Natural killer cell (primary cell): Measurements from ENCODE around the gene CAMK1. TPM values are rescaled to one million over a fixed set of nuclear protein-coding genes. Genes with fewer than 3 reads are reported as not detected.

Source experiments
- ATAC-seq, 3 donors: fragments of 150-1000 bp in 2 of 3; fragments of 200-7000 bp in 1 of 3; cut with Tn5 transposase; 1 replicate in 1 of 3; 2 replicates in 2 of 3; pipeline ENCODE4 v1.10.0; 2021; ENCODE audit warnings: mild to moderate bottlenecking in 2 of 3, moderate library complexity in 2 of 3
- DNase-seq, 2 donors: peaks; one replicate each; pipeline versions ENCODE4 v3.0.0 to v3.0.0-alpha.2; 2013 to 2021; ENCODE audit warnings: mixed read lengths in 1 of 2
- H3K27ac ChIP-seq: one replicate; pipeline ENCODE4 v1.5.1; 2013; ENCODE audit warnings: mild to moderate bottlenecking, low read length
- H3K27me3 ChIP-seq: one replicate; pipeline ENCODE4 v1.6.1; 2013; ENCODE audit warnings: low read length; ENCODE audit not compliant: control insufficient read depth, insufficient read depth
- H3K36me3 ChIP-seq: one replicate; pipeline ENCODE4 v1.6.1; 2013; ENCODE audit warnings: low read length; ENCODE audit not compliant: control insufficient read depth, insufficient read depth
- H3K4me1 ChIP-seq: one replicate; pipeline ENCODE4 v1.6.1; 2013; ENCODE audit warnings: low read length; ENCODE audit not compliant: control insufficient read depth, insufficient read depth
- H3K4me3 ChIP-seq: one replicate; pipeline ENCODE4 v1.5.1; 2013; ENCODE audit warnings: low read length
- H3K9me3 ChIP-seq: one replicate; pipeline ENCODE4 v1.6.1; 2013; ENCODE audit warnings: low read length; ENCODE audit not compliant: control insufficient read depth, insufficient read depth
- H3K27ac Mint-ChIP-seq, 2 donors: one replicate each; pipeline ENCODE4 v1.8.0; 2022; ENCODE audit warnings: mild to moderate bottlenecking in 2 of 2, mixed read lengths in 2 of 2, moderate library complexity in 1 of 2
- H3K27me3 Mint-ChIP-seq, 2 donors: one replicate each; pipeline ENCODE4 v1.8.0; 2022; ENCODE audit warnings: low read depth in 2 of 2, mixed read lengths in 2 of 2
- H3K36me3 Mint-ChIP-seq: one replicate; pipeline ENCODE4 v1.8.0; 2022; ENCODE audit warnings: mixed read lengths
- H3K4me1 Mint-ChIP-seq, 2 donors: one replicate each; pipeline ENCODE4 v1.8.0; 2022; ENCODE audit warnings: mixed read lengths in 2 of 2
- H3K4me3 Mint-ChIP-seq: one replicate; pipeline ENCODE4 v1.8.0; 2022; ENCODE audit warnings: mild to moderate bottlenecking, moderate library complexity, mixed read lengths
- H3K9me3 Mint-ChIP-seq, 2 donors: one replicate each; pipeline ENCODE4 v1.8.0; 2022; ENCODE audit warnings: mixed read lengths in 2 of 2
- WGBS: methylation state at CpG from one replicate; pipeline ENCODE4 v1.1.7; 2013; ENCODE audit warnings: missing lambda C conversion rate; ENCODE audit not compliant: insufficient coverage; 5-methylcytosine and 5-hydroxymethylcytosine counted together
- intact Hi-C: fragments of 100-400 bp; cut with micrococcal nuclease; formaldehyde crosslinking; loops from one replicate; pipeline ENCODE4 v1.14.2; 2022
- total RNA-seq, 4 donors: library from RNA; stranded (reverse); fragments of 120-200 nt in 1 of 4; gene quantifications; one replicate each; pipeline versions ENCODE4 v1.2.3 to v1.2.4, GENCODE V29; 2013 to 2022
- TF ChIP-seq, protein P1 (sequence below): fragments of 200-600 bp; IDR thresholded peaks from one replicate; pipeline ENCODE4 v1.8.0; 2022; ENCODE audit warnings: antibody characterized with exemption

Gene CAMK1
- total RNA-seq, 3 donors from 2014 or later (not counting 1 experiment from before 2014, with no cell fraction given): 7.4 to 20.4 (median 8.7) TPM

DNA sequence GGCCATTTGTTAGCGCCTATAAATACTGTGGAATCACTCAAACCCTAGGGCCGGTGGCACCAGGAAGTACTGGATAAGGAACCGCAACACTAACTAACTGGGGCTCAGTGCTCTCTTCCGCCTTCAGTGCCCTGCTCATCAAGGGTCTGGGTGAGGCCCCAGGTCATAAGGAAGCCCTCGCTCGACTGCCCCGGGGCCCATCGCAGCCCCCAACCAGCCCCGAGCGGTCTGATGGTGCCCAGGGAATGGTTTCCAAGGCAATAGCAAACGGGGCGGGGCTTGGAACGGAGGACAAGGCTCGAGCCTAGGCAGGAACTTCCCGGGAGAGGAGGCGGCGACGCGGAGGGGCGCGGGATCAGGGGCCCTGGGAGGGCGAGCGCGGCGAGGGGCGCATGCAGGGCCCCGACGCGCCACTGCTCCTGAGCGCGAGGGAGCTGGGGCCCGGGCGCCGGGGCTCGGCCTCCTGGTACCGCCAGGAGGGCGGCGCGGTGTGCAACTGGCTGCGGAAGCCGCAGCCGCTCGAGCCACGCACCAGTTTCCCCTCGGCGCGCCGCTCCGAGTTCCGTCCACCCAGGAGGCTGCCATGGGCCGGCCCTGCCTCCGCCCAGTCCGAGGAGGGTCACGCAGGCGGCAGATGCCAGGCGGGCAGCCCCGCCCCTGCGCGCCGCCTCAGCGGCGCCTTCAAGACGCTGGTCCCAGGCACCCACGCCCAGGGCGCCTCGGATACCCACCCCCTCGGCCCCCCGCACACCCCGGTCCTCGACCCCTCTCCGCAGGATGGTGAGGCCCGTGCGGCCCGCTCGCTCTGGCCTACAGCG lies 40.1 kb upstream of the CAMK1 start, which contains the start of gene TTLL3:
Gene TTLL3 (plus strand): TSS at position 648 of the 818 bp plus-strand sequence. CDS start 400 bp downstream, outside the sequence.
- Histone ChIP-seq H3K9me3 (no peaks in the 10 kb centered on the region), H3K4me3 (peak within 1 kb of the TSS; percentile 58), H3K36me3 (peaks cover 22% of the 10 kb centered on the region), H3K27me3 (no peaks in the 10 kb centered on the region), H3K4me1 (peaks cover 31% of the 10 kb centered on the region), H3K27ac (peak within 1 kb of the TSS; percentile 90)
- DNase-seq (peak; percentile 44 to 67), ATAC-seq (peak; percentile 50 to 79 (median 65))
- TF ChIP-seq, protein P1, sequence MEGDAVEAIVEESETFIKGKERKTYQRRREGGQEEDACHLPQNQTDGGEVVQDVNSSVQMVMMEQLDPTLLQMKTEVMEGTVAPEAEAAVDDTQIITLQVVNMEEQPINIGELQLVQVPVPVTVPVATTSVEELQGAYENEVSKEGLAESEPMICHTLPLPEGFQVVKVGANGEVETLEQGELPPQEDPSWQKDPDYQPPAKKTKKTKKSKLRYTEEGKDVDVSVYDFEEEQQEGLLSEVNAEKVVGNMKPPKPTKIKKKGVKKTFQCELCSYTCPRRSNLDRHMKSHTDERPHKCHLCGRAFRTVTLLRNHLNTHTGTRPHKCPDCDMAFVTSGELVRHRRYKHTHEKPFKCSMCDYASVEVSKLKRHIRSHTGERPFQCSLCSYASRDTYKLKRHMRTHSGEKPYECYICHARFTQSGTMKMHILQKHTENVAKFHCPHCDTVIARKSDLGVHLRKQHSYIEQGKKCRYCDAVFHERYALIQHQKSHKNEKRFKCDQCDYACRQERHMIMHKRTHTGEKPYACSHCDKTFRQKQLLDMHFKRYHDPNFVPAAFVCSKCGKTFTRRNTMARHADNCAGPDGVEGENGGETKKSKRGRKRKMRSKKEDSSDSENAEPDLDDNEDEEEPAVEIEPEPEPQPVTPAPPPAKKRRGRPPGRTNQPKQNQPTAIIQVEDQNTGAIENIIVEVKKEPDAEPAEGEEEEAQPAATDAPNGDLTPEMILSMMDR: no peak
- peak within 1 kb of the TSS; percentile 93 for H3K27ac Mint-ChIP-seq
- WGBS: under 1% methylated on average over 76 of the region's 76 CpGs
- no peaks in the 10 kb centered on the region for H3K27me3 Mint-ChIP-seq
- no peaks in the 10 kb centered on the region for H3K36me3 Mint-ChIP-seq
- H3K4me3 Mint-ChIP-seq: peak within 1 kb of the TSS; percentile 90
- peaks cover 39 to 58% of the 10 kb centered on the region in 2 donors for H3K4me1 Mint-ChIP-seq
- intact Hi-C loops: loop anchor here (2.0 to 5.0 kb wide), 2 partner anchors 17 to 58 kb away; partner anchors contain the start of genes ARPC4 and TADA3
- no peaks in the 10 kb centered on the region for H3K9me3 Mint-ChIP-seq

- H3K36me3 ChIP-seq: peaks cover 28% of the 10 kb centered on the region
- H3K27ac ChIP-seq: peak overlapping the region; percentile 90
- H3K27ac Mint-ChIP-seq: peak overlapping the region; percentile 93
- H3K9me3 ChIP-seq: no peaks in the 10 kb centered on the region
- H3K27me3 ChIP-seq: no peaks in the 10 kb centered on the region
- TF ChIP-seq, protein P1: no peak
- no peak for DNase-seq
- H3K36me3 Mint-ChIP-seq: peaks cover 3% of the 10 kb centered on the region
- peak overlapping the region; percentile 90 for H3K4me3 Mint-ChIP-seq
- H3K27me3 Mint-ChIP-seq: no peaks in the 10 kb centered on the region
- WGBS: 67% methylated on average over 4 of the region's 4 CpGs
- H3K4me1 ChIP-seq: peaks cover 31% of the 10 kb centered on the region
- intact Hi-C loops: loop anchor here (2.0 to 5.0 kb wide), 2 partner anchors 16 to 57 kb away; partner anchors contain the start of genes ARPC4 and TADA3
- peak in 1 of 3 donors; percentile 9 for ATAC-seq
- H3K9me3 Mint-ChIP-seq: no peaks in the 10 kb centered on the region
- peak overlapping the region; percentile 58 for H3K4me3 ChIP-seq
- peaks cover 39 to 59% of the 10 kb centered on the region in 2 donors for H3K4me1 Mint-ChIP-seq
Measured at GRCh38 chr3:9809239-9809614, 39.5 kb upstream of the CAMK1 start.

GRCh38 chr3:9808345-9809037 lies 38.7 kb upstream of the CAMK1 start:
- no peaks in the 10 kb centered on the region for H3K9me3 Mint-ChIP-seq
- Histone ChIP-seq H3K27me3 (no peaks in the 10 kb centered on the region), H3K27ac (peak overlapping the region; percentile 90), H3K4me3 (no peak overlapping the region), H3K4me1 (peaks cover 31% of the 10 kb centered on the region), H3K9me3 (no peaks in the 10 kb centered on the region), H3K36me3 (peaks cover 36% of the 10 kb centered on the region)
- intact Hi-C loops: loop anchor here (2.0 to 5.0 kb wide), 2 partner anchors 16 to 56 kb away; partner anchors contain the start of genes ARPC4 and TADA3
- ATAC-seq (peak; percentile 65 to 74 (median 65)), DNase-seq (peak; percentile 35 to 72)
- no peaks in the 10 kb centered on the region for H3K27me3 Mint-ChIP-seq
- TF ChIP-seq, protein P1: no peak
- WGBS: 42% methylated on average over 6 of the region's 7 CpGs
- H3K4me3 Mint-ChIP-seq: peak overlapping the region; percentile 90
- H3K27ac Mint-ChIP-seq: peak overlapping the region; percentile 93
- peaks cover 42 to 66% of the 10 kb centered on the region in 2 donors for H3K4me1 Mint-ChIP-seq
- peaks cover 10% of the 10 kb centered on the region for H3K36me3 Mint-ChIP-seq
